Limb (tissue), 2 donors: ENCODE results near the gene RING1.
A peak's percentile ranks its signal among the peaks of the same experiment; 100 is the strongest.

Experiments
- DNase-seq, 2 donors: peaks; one replicate each; pipeline ENCODE4 v3.0.0-alpha.2; 2016; ENCODE audit errors: extremely low spot score in 2 of 2

Gene RING1

DNA sequence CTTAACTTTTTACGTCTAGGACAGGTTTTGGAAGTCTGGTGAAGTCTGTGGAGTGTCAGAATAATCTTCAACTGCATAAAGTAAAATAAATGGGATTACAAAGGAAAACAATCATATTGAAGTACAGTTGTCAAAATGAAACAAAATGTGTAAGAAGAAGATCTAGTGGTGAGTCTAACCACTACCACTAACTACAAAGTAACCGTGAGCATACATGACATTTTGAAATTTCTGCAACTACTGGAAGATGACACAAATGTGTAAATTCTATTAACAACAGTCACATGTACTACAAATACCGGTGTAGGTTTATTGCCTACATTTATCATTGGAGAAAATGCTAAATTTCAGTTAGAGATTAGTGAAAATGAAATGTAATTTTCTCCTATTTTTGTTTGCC lies 33.7 kb downstream of the RING1 start:
- no peak for DNase-seq

GRCh38 chr6:33243476-33243875 lies 35.2 kb downstream of the RING1 start:
- DNase-seq = no peak

DNA sequence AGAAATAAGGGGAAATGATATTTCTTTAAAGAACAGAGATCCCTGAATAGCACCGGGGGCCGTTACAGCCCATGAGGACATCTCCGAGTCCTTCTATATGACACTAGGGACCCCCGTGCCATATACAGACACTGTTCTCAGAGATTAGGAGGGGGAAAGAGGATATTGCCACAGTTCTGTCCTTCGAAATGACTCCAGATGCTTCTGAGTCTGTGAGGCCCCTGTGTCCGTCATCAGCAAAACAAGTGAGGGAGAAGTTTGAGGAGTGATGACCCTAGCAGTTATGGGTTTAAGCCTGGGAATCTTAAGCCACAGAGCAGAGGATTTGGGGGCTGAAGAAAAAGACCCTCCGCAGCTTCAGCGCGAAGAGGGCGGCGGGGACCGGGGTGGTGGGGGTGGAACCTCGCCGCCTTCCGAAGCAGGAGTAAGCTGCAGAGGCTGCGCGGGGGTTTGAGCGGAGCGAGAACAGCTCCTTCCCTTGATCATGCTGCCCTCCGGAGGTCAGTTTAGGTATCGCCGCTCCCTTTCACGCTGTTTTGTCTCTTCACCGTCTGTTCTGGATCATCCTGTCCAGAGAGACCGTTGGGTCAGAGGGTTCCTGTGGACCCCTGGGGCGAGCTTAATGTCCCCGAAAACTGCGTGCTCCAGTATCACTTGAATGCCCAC lies 39.8 kb downstream of the RING1 start:
- peak; percentile 91 to 94 for DNase-seq

GRCh38 chr6:33248643-33248931 lies 40.3 kb downstream of the RING1 start:
- DNase-seq = no peak

GRCh38 chr6:33248932-33249731 lies 40.8 kb downstream of the RING1 start:
- peak; percentile 93 to 99 for DNase-seq

DNA sequence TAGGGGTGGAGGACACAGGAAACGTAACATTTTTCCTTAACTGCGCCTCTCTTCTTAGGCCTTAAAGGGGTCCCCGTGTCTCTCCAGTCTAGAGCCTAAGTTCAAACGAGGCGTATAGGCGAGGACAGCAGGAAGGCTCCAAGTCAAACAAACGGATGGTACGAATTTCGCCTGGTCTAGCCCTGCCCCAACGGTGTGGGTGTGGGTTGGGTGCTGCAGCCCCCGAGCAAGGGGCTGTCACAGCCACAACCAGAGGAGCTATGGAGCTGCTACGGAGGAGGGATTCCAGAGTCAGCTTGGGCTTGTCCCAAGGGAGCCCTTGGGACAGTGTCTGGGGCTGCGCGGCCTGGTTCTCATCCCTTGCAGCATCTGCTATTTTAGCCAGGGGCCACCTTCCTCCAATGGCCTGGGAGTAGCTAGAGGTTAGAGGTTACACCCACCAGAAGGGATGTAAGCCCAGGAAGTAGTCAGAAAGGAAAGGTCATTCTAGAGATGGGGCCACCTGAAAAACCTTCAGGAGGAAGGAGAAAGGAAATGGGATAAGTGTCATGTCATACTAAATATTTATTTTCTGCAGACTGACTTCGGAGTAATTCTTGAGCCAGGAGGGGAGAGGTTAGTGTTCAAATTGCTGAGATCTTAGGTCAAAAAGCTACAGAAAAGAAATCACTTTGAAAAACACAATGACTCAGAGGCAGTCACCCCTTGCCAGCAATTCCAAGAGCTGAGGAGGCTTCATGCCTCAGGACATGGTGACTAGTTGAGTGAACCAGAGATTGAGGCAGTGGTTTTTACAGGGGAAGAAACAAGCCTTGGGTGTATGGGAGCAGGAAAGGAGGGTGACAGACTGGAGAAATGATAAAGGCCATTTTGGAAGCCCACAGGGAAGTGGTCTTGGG lies 41.7 kb downstream of the RING1 start:
- no peak for DNase-seq

- no peak for DNase-seq
These were observed 42.4 kb downstream of the RING1 start for GRCh38 chr6:33250731-33251130.

DNA sequence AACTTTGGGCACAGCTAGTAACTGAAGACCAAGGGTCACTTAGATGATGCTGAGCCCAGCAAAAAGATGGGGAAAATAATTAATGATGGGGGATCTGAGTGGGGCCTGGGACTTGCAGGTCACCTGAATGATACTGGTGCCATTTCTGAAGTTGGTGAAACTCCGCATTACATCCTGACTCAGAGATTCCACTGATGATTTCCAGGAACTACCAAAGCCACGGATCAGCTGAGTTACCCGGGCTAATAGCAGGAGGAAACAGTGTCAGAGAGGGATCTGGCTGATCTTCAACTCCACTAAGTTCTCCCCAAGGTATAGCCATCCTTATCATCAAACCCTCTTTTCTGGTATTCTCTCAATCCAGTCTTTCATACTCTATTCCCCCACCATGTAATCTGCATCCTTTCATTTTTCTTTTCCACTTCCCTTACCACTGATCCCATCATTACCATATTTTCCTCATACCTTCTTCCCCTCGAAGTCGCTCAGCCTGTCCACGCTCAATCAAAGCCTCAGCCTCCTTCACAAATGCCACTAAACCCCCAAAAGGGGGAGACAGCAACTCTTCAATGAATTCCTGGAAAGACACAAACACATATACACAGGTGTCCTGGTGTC lies 43.2 kb downstream of the RING1 start:
- no peak for DNase-seq

DNA sequence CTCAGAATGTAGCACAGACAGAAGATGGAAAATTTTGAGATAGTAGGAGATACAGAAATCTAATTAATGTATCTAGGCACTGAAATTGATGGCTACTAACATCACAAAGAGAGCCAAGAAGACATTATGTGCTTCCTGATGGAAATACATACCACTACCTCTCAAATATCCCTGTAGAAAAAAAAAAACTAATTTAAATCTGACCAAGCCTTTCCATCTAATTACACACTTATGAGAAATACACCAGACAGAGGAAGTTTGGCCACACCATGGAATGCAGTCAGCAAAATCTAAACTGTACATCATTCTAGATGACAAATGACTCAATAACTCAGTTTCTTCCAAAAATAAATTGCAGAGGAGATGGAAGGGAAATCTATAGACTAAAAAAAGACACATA lies 44.5 kb downstream of the RING1 start:
- DNase-seq = no peak

DNA sequence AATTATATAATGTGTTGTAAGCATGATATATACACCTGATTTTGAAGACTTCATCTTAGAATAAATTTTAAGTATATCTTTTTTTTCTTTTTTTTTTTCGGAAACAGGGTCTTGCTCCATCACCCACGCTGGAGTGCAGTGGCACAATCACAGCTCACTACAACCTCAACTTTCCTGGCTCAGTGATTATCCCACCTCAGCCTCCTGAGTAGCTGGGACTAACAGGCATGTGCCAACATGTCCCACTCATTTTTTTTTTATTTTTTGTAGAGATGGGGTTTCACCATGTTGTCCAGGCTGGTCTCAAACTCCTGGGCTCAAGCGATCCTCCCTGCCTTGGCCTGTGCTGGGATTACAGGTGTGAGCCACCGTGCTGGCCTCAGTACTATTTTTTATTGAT lies 46.3 kb downstream of the RING1 start:
- no peak for DNase-seq

DNA sequence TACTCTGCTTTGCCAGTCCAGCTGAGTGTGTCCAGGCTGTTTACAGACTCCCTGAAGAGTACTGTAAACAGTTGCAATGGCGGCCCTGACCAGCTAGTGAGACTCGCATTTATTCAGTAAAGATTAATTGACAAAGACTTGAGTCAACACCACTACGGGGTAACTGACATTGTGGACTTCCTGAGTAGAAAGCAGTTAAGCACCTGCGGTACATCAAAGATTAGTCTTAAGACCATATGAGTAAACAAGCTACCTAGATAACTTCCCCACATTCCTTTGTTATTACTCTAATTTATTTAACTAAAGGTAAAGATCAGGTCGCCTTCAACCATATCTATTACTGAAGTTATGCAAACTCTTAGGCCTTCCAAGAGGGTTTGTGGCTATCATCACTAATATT lies 50.7 kb downstream of the RING1 start:
- no peak for DNase-seq
